T-helper 1 cell treated with Interleukin-12 subunit alpha and Interleukin-12 subunit beta and Interleukin-4 antibody, amounts not matched to agents 30 μg/mL and 1 μg/mL, for 36 hours (primary cell): ENCODE data around the gene PIK3C2B.

Source experiments
- H3K27ac Mint-ChIP-seq: one replicate; pipeline ENCODE4 v1.8.0; 2021; ENCODE audit warnings: mild to moderate bottlenecking, mixed read lengths
- H3K27me3 Mint-ChIP-seq: one replicate; pipeline ENCODE4 v1.8.0; 2021; ENCODE audit warnings: low read depth, mixed read lengths
- H3K36me3 Mint-ChIP-seq: one replicate; pipeline ENCODE4 v1.8.0; 2021; ENCODE audit warnings: low read depth, mixed read lengths
- H3K4me1 Mint-ChIP-seq: one replicate; pipeline ENCODE4 v1.8.0; 2021; ENCODE audit warnings: low read depth, mixed read lengths
- H3K4me3 Mint-ChIP-seq: one replicate; pipeline ENCODE4 v1.8.0; 2021; ENCODE audit warnings: mild to moderate bottlenecking, moderate library complexity, mixed read lengths
- H3K9me3 Mint-ChIP-seq: one replicate; pipeline ENCODE4 v1.8.0; 2021; ENCODE audit warnings: mixed read lengths

Gene PIK3C2B

DNA sequence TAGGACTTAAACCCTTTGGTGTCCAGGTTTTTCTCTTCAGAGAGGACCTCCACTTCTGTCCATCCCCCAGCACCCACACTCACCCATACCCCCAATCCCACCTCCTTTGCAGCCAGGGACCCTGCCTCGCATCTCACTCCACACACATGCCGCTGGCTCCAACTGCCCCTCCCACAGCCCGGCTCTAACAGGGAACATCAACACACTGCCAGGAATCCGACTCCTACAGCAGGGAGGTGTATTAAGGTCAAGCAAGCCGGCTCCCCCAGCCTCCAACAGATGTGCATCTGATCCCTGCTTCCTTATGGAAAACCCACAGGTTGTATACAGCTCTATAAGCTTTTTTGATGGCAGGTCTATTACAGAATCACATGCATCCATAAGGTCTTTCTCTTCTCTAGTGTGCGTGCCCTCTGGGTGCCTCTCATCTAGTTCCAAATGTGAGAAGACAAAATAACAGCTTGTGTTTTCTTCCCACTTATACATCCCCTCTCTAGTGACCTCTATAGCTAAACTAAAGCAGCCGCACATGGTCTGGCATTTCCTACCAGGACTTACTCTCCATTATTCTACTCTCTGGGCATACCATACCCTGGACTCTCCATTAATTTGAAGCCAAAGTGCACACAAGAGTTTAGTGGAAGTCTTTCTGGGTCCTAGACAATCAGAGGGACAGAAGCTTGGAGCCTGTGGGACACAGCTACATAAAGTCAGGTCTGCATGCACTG is 16.3 kb downstream of the PIK3C2B start:
- no peaks in the 10 kb centered on the region for H3K27me3 Mint-ChIP-seq
- H3K9me3 Mint-ChIP-seq, result no peaks in the 10 kb centered on the region
- peaks cover 2% of the 10 kb centered on the region for H3K36me3 Mint-ChIP-seq
- H3K4me1 Mint-ChIP-seq, result peaks cover 16% of the 10 kb centered on the region
- no peak overlapping the region for H3K27ac Mint-ChIP-seq
- H3K4me3 Mint-ChIP-seq, result no peak overlapping the region

- H3K4me3 Mint-ChIP-seq, result no peak overlapping the region
- H3K27me3 Mint-ChIP-seq, result no peaks in the 10 kb centered on the region
- H3K9me3 Mint-ChIP-seq, result no peaks in the 10 kb centered on the region
- peaks cover 16% of the 10 kb centered on the region for H3K4me1 Mint-ChIP-seq
- peaks cover 4% of the 10 kb centered on the region for H3K36me3 Mint-ChIP-seq
- no peak overlapping the region for H3K27ac Mint-ChIP-seq
Observed at GRCh38 chr1:204477036-204477740, 17.4 kb downstream of the PIK3C2B start.

DNA sequence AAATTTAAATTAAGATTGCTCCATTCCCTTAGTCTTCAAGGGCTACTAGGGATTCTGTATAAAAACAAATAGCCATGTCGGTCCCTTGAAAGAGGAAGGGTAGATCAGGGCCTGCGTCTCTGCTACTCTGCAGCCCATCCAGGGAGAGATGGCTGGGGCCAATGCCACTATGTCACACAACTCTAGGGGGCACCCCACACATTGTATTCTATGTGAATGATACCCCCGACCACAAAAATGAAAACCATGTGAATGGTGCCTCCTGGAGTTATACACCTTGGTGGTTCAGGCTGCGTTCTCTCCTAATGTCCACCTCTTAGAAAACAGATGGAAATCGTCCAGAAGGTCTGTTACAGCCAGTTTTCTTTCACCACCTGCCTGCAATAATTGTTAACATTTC is 18.0 kb downstream of the PIK3C2B start:
- Mint-ChIP-seq H3K36me3 (peaks cover 4% of the 10 kb centered on the region), H3K4me1 (peaks cover 16% of the 10 kb centered on the region), H3K27ac (no peak overlapping the region), H3K9me3 (no peaks in the 10 kb centered on the region), H3K27me3 (no peaks in the 10 kb centered on the region), H3K4me3 (no peak overlapping the region)

GRCh38 chr1:204475656-204476432 is 18.8 kb downstream of the PIK3C2B start:
- Mint-ChIP-seq H3K36me3 (peaks cover 4% of the 10 kb centered on the region), H3K27ac (no peak overlapping the region), H3K4me3 (no peak overlapping the region), H3K9me3 (no peaks in the 10 kb centered on the region), H3K4me1 (peaks cover 14% of the 10 kb centered on the region), H3K27me3 (no peaks in the 10 kb centered on the region)

GRCh38 chr1:204473400-204473965 is 21.1 kb downstream of the PIK3C2B start:
- Mint-ChIP-seq H3K27me3 (no peaks in the 10 kb centered on the region), H3K4me1 (peaks cover 2% of the 10 kb centered on the region), H3K36me3 (peaks cover 10% of the 10 kb centered on the region), H3K9me3 (no peaks in the 10 kb centered on the region), H3K4me3 (no peak overlapping the region), H3K27ac (no peak overlapping the region)

DNA sequence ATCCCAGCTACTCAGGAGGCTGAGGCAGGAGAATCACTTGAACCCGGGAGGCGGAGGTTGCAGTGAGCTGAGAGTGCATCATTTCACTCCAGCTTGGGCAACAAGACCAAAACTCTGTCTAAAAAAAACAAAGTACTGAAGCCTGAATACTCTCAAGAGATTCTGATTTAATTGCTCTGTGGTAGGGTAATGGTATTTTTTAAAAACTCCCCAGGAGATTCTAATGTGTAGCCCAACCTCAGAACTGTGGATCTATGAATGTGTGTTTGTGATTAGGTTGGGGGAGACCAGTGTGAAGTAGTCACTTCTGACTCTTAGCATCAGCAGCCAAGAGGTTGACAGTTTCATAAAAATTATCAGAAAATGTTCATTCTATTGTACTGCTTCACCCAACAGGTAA is 21.9 kb downstream of the PIK3C2B start:
- Mint-ChIP-seq H3K36me3 (peaks cover 12% of the 10 kb centered on the region), H3K27me3 (no peaks in the 10 kb centered on the region), H3K9me3 (no peaks in the 10 kb centered on the region), H3K4me3 (no peak overlapping the region), H3K27ac (no peak overlapping the region), H3K4me1 (peaks cover 3% of the 10 kb centered on the region)

DNA sequence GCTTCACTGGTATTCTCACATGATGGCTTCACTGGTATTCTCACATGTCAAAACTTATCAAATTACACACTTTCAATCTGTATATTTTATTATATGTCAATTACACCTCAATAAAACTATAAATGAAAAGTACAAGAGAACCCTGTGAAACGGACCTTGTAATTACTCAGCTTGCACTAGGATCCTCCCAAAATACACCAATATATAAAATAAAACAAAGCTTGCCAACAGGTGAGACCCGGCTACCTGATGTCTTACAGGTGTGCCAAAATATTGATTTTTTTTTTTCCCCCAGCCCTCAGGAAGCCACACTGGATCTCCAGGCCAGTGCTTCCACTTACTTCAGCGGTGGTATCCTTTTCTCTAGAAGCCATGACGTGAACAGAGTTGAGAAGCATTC is 22.9 kb downstream of the PIK3C2B start:
- Mint-ChIP-seq H3K4me3 (no peak overlapping the region), H3K4me1 (peaks cover 3% of the 10 kb centered on the region), H3K27me3 (no peaks in the 10 kb centered on the region), H3K27ac (no peak overlapping the region), H3K9me3 (no peaks in the 10 kb centered on the region), H3K36me3 (peaks cover 12% of the 10 kb centered on the region)

DNA sequence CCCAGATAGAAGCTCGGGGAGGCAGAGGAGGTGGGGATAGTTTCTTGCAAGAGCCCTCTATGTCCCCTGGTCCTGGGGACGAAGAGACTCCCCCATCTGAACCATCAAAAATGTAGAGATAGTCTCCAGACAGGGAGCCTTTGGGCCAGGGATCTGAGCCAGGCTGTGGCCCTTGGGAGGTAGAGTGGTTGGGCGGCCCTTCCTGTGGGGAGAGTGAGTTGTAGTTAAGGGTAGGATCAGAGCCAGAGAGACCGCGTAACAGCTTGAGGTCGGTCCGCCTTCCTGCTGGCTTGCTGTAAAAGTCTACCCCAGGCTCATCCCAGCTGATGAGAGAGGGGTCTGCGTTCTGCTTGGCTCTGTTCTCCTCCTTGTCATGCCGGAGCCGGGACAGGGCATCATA is 25.3 kb downstream of the PIK3C2B start:
- H3K27ac Mint-ChIP-seq, result no peak overlapping the region

GRCh38 chr1:204468766-204469302 is 25.8 kb downstream of the PIK3C2B start:
- no peaks in the 10 kb centered on the region for H3K27me3 Mint-ChIP-seq
- peaks cover 18% of the 10 kb centered on the region for H3K36me3 Mint-ChIP-seq
- H3K4me1 Mint-ChIP-seq, result peaks cover 18% of the 10 kb centered on the region
- H3K4me3 Mint-ChIP-seq, result no peak overlapping the region
- H3K27ac Mint-ChIP-seq, result no peak overlapping the region
- no peaks in the 10 kb centered on the region for H3K9me3 Mint-ChIP-seq

More for the DNA sequence above, 25.3 kb downstream of the PIK3C2B start:
- Mint-ChIP-seq H3K4me3 (no peak overlapping the region), H3K9me3 (no peaks in the 10 kb centered on the region), H3K27me3 (no peaks in the 10 kb centered on the region), H3K36me3 (peaks cover 14% of the 10 kb centered on the region), H3K4me1 (peaks cover 13% of the 10 kb centered on the region)

DNA sequence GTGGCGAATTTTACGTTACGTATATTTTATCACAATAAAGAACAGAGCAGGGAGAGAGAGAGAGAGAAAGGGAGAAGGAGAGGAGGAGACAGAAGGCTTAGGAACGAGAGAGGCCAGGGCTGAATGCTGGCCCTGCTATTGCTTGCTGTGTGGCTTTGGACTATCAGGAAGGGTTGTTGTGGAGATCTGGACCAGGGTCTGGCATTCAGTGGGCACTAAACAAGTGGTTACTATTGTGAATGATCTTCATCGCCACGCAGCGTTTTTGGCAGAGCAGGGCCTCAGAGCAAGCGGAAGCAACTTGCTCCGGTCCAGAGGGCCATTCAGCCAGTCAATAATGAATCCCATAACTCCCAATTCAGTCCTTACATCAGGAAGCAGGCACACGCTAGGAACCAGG is 26.4 kb downstream of the PIK3C2B start:
- no peak overlapping the region for H3K27ac Mint-ChIP-seq
- H3K9me3 Mint-ChIP-seq, result no peaks in the 10 kb centered on the region
- H3K36me3 Mint-ChIP-seq, result peaks cover 21% of the 10 kb centered on the region

DNA sequence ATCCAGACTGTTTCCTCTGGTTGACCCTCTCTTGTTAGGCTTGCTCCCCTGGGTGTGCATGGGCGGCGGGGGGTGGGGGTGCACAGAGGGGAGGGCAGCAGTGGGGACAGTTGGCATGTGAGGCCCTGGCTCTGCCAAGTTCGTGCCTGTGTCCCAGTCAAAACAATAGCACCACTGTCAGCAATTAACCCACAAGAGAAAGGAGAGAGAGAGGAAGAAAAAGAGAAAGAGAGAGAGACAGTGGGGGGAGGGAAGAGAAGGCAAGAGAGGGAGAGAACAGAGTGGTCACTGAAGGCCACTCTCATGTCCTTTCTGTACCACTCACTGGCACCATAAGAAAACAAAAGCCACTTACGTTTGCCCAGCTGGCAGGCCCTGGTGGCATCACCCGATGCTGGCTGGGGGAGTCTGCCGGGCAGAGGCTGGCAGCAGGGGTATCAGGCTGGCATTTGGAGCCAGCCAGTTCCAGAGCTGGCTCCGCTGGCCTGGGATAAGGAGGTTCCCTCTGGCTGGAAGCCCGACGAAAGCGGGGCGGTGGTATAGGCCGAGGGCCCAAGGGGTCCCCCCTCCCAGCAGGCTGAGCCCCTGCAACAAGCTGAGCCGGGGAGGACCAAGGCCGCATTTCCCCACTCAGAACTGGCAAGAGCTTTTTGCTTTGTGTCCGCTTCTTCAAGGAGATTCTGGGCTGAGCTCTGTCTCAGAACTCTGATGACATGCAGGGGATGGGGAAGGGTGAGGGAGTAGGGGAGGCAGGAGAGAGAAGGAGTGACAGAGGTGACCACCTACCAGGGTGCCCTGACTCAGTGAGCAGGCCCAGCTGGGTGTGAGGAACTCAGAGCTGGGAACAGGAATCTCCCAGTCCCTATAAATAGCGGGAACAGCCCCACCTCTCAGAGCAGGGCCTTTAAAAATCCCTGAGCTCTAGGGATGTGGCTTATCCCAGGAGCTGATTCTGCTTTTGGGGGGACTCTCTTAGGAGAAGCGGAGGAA is 27.9 kb downstream of the PIK3C2B start:
- no peaks in the 10 kb centered on the region for H3K9me3 Mint-ChIP-seq
- peaks cover 18% of the 10 kb centered on the region for H3K36me3 Mint-ChIP-seq
- peak overlapping the region; percentile 83 for H3K27ac Mint-ChIP-seq
- no peak overlapping the region for H3K4me3 Mint-ChIP-seq
- peaks cover 37% of the 10 kb centered on the region for H3K4me1 Mint-ChIP-seq
- no peaks in the 10 kb centered on the region for H3K27me3 Mint-ChIP-seq

More for the DNA sequence above, 26.4 kb downstream of the PIK3C2B start:
- no peaks in the 10 kb centered on the region for H3K27me3 Mint-ChIP-seq
- H3K4me1 Mint-ChIP-seq, result peaks cover 23% of the 10 kb centered on the region
- H3K4me3 Mint-ChIP-seq, result no peak overlapping the region

DNA sequence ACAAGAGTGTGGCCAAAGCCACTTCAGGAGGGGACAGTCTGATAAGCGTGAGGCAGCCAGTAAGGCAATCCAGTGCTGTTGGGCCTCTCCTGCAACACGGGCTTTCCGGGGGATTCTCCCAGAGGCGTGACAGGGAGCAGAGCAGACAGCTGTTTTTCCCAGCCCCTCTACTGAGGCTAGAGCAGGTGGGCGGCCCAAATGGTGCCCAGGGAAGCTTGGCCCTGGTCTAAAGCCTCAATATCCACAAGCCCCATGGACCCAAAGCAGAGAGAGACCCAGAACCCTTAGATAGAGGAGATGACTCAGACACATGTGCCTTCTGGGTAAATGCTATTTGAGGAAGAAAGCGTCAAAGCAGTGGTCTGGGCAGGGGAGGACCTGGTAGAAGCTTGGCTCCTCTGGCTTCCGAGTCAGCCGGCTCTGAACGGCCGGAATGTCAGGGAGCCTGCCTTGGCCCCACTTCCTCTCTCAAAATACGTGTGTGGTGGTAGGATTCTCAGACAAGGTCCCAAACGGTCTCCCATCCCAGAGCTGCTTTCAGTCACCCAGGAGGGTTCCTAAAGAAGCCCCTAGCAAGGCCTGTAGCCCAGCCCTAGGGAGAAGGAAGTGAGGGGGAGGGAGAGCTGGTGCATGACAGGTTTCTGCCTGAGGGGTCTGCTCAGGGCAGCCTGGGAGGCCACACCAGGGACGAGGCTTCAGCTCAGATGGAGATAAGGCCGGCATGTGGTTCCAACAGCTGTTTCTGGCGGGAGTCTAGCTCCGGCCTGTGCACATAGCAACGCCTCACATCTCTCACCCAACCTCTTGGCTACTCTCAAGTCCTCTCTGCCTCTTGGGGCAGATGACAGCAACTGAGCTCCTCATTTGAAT is 28.8 kb downstream of the PIK3C2B start:
- H3K4me3 Mint-ChIP-seq, result no peak overlapping the region
- peaks cover 45% of the 10 kb centered on the region for H3K4me1 Mint-ChIP-seq
- peaks cover 18% of the 10 kb centered on the region for H3K36me3 Mint-ChIP-seq
- peak overlapping the region; percentile 7 for H3K27ac Mint-ChIP-seq
- no peaks in the 10 kb centered on the region for H3K9me3 Mint-ChIP-seq
- H3K27me3 Mint-ChIP-seq, result no peaks in the 10 kb centered on the region

DNA sequence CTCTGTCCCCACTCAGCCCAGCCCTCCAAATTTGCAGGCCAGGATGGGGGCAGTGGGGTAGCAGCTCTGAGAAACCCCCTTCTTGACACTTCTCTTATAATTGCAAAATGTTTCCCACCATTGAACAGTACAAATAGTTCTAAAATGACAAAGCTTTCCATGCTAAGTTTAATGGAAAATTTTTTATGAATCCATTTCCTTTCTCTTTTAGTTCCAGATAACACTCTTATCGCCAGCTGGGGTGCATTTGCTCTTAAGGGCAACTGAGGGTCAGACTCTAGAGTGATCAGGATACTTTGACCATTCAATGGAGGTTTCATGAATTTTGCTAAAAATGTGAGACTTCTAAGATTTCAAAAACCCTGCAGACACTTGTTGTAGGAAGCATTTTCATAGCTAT is 29.9 kb downstream of the PIK3C2B start:
- H3K27ac Mint-ChIP-seq, result no peak overlapping the region
- no peaks in the 10 kb centered on the region for H3K27me3 Mint-ChIP-seq
- H3K4me3 Mint-ChIP-seq, result no peak overlapping the region
- peaks cover 51% of the 10 kb centered on the region for H3K4me1 Mint-ChIP-seq
- H3K36me3 Mint-ChIP-seq, result peaks cover 21% of the 10 kb centered on the region
- H3K9me3 Mint-ChIP-seq, result no peaks in the 10 kb centered on the region
